MCF 10A (cell line): ENCODE results near the gene SDK2. TPM values are rescaled to one million over a fixed set of nuclear protein-coding genes. Genes with fewer than 3 reads are reported as not detected.

Experiments
- BruUV-seq: library from RNA; stranded (reverse); fragments of 400-500 nt; replicated peaks from 2 replicates; lab custom pipeline; 2021; lab: Mats Ljungman, UMichigan
- CTCF ChIA-PET: fragments of 300-600 bp; sonication (Branson Sonifier 250); formaldehyde crosslinking; extraction: SDS; loops from one replicate; lab custom pipeline; 2021; ENCODE audit warnings: antibody characterized with exemption, inconsistent platforms; lab: Yijun Ruan, JAX
- POLR2A ChIA-PET: fragments of 300-600, 350-650 bp; sonication (Branson Sonifier 250); formaldehyde crosslinking; extraction: SDS; loops from one replicate; lab custom pipeline; 2020; ENCODE audit warnings: antibody characterized with exemption, inconsistent platforms; lab: Yijun Ruan, JAX
- DNase-seq: peaks from one replicate; pipeline ENCODE4 v3.0.0-alpha.2; 2018; ENCODE audit not compliant: unreplicated experiment
- H3K27ac Mint-ChIP-seq: one replicate; pipeline ENCODE4 v1.8.0; 2022; ENCODE audit warnings: mild to moderate bottlenecking, low read depth, mixed read lengths; ENCODE audit not compliant: unreplicated experiment
- H3K27me3 Mint-ChIP-seq: one replicate; pipeline ENCODE4 v1.8.0; 2022; ENCODE audit warnings: mixed read lengths; ENCODE audit not compliant: insufficient read depth, unreplicated experiment
- H3K36me3 Mint-ChIP-seq: one replicate; pipeline ENCODE4 v1.8.0; 2022; ENCODE audit warnings: mild to moderate bottlenecking, moderate library complexity, mixed read lengths; ENCODE audit not compliant: insufficient read depth, unreplicated experiment
- H3K4me1 Mint-ChIP-seq: one replicate; pipeline ENCODE4 v1.8.0; 2022; ENCODE audit warnings: mixed read lengths; ENCODE audit not compliant: insufficient read depth, unreplicated experiment
- H3K4me3 Mint-ChIP-seq: one replicate; pipeline ENCODE4 v1.8.0; 2022; ENCODE audit warnings: mild to moderate bottlenecking, moderate library complexity, mixed read lengths; ENCODE audit not compliant: unreplicated experiment
- H3K9me3 Mint-ChIP-seq: one replicate; pipeline ENCODE4 v1.8.0; 2022; ENCODE audit warnings: mixed read lengths; ENCODE audit not compliant: unreplicated experiment
- intact Hi-C: fragments of 100-400 bp; cut with micrococcal nuclease; formaldehyde crosslinking; loops from 2 replicates; pipeline ENCODE4 v1.14.1; 2022
- total RNA-seq: library from RNA; stranded (reverse); gene quantifications from 2 replicates; pipeline ENCODE4 v1.2.3, GENCODE V29; 2022
- TF ChIP-seq, protein P1 (sequence below): fragments of 200-600 bp; IDR thresholded peaks from one replicate; pipeline ENCODE4 v1.8.0; 2022; ENCODE audit warnings: antibody characterized with exemption, mild to moderate bottlenecking; ENCODE audit not compliant: unreplicated experiment

SDK2 gene
- total RNA-seq, 1 experiment from 2014 or later: not detected

DNA sequence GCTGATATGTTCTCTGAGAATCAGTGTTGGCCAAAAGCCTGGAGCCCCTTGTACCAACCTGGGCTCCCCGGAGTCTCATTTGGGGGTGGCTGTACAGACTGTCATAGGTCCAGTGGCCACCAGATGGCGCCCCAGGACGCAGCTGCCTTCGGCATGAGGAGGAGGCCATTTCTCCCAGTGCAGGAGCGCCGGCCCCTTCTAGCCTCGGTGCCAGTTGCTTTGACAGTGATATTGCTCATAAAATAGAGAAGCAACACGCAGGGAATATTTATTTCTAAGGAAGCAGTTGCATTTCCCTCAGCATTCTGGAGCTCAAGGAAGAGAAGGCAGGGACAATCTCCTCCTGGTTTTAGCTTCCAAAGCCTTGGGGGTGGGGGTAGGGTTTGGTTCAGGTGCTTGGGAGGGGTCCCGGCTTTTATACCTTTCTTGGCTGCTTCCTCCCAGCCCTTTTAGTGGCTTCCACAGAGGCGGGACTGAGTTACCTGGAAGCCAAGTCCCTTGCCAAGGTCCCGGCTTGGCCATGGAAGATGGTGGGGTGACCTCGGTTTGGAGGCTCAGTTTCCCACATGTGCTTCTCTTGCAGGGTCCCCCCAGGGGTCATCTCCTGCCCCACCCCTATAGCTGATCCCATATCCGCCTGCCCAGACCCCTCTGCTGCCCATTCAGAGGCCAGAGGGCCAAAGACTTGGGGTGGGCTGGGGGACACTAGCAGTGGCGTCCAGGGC lies 214.6 kb downstream of the SDK2 start:
- Mint-ChIP-seq H3K27ac (no peak overlapping the region), H3K9me3 (no peaks in the 10 kb centered on the region), H3K36me3 (no peaks in the 10 kb centered on the region), H3K4me3 (no peak overlapping the region), H3K4me1 (no peaks in the 10 kb centered on the region), H3K27me3 (no peaks in the 10 kb centered on the region)
- ChIA-PET CTCF (interaction anchor here (0.6 to 4.9 kb wide), 34 partner anchors 9 to 1025 kb away, joined by 3 to 57 read pairs (median 4); no protein-coding TSS in a partner anchor), POLR2A (interaction anchor here (1.0 to 1.2 kb wide), 2 partner anchors 411 to 763 kb away, joined by 3 read pairs; no protein-coding TSS in a partner anchor)
- TF ChIP-seq, protein P1, sequence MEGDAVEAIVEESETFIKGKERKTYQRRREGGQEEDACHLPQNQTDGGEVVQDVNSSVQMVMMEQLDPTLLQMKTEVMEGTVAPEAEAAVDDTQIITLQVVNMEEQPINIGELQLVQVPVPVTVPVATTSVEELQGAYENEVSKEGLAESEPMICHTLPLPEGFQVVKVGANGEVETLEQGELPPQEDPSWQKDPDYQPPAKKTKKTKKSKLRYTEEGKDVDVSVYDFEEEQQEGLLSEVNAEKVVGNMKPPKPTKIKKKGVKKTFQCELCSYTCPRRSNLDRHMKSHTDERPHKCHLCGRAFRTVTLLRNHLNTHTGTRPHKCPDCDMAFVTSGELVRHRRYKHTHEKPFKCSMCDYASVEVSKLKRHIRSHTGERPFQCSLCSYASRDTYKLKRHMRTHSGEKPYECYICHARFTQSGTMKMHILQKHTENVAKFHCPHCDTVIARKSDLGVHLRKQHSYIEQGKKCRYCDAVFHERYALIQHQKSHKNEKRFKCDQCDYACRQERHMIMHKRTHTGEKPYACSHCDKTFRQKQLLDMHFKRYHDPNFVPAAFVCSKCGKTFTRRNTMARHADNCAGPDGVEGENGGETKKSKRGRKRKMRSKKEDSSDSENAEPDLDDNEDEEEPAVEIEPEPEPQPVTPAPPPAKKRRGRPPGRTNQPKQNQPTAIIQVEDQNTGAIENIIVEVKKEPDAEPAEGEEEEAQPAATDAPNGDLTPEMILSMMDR: peak; percentile 95
- peak; percentile 77 for DNase-seq
- intact Hi-C loops: loop anchor here (1.0 to 10.0 kb wide), 5 partner anchors 155 to 569 kb away; no protein-coding TSS in a partner anchor
- no TSS peak for BruUV-seq

DNA sequence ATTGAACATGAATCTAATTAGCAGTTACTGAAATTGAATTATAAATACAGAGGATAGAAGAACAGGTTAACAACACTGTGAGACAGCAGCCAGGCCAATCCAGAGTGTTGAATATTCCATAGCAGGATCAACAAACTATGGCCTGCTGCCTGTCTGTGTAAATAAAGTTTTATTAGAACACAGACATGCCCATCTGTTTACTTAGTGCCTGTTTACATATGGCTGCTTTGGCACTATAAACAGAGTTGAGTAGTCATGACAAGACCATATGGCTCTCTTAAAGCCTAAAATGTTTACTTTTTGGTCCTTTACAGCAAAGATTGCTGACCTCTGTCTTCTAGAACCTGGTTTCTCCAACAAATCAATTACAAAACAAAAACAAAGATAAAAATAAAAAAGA lies 217.0 kb downstream of the SDK2 start:
- H3K36me3 Mint-ChIP-seq: no peaks in the 10 kb centered on the region
- intact Hi-C loops: loop anchor here (10.0 kb wide), 1 partner anchor 158 kb away; no protein-coding TSS in a partner anchor
- no peaks in the 10 kb centered on the region for H3K4me1 Mint-ChIP-seq
- ChIA-PET POLR2A (no interaction called here), CTCF (interaction anchor here (0.7 to 4.9 kb wide), 7 partner anchors 16 to 750 kb away, joined by 3 to 57 read pairs (median 3); no protein-coding TSS in a partner anchor)
- no peak overlapping the region for H3K4me3 Mint-ChIP-seq
- H3K27ac Mint-ChIP-seq: no peak overlapping the region
- no peaks in the 10 kb centered on the region for H3K27me3 Mint-ChIP-seq
- H3K9me3 Mint-ChIP-seq: no peaks in the 10 kb centered on the region
- TF ChIP-seq, protein P1: no peak
- no peak for DNase-seq
- BruUV-seq: no TSS peak

DNA sequence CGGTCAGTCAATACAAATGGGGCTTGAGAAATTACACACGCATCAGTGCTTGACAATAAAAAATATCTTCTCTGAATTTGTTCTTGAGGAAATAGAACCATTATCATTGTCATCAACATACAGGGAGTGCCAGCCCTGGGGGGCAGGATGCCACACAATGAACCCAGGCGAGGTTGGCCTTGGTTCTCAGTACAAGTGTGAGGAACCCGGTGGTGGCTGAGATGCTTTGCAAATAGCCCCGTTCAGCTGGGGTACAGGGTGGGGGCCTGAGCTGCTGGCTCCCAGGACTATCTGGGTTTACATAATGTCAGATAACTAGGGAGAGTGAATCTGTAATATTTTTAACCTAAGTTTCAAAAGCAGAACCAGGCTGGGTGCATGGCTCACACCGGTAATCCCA lies 219.7 kb downstream of the SDK2 start:
- no peak for DNase-seq
- H3K36me3 Mint-ChIP-seq: no peaks in the 10 kb centered on the region
- no TSS peak for BruUV-seq
- TF ChIP-seq, protein P1: no peak
- intact Hi-C loops: loop anchor here (5.0 to 10.0 kb wide), 2 partner anchors 160 to 167 kb away; no protein-coding TSS in a partner anchor
- no peaks in the 10 kb centered on the region for H3K9me3 Mint-ChIP-seq
- no peak overlapping the region for H3K4me3 Mint-ChIP-seq
- H3K27me3 Mint-ChIP-seq: no peaks in the 10 kb centered on the region
- H3K27ac Mint-ChIP-seq: no peak overlapping the region
- ChIA-PET CTCF (no interaction called here), POLR2A (no interaction called here)
- H3K4me1 Mint-ChIP-seq: peaks cover 5% of the 10 kb centered on the region

DNA sequence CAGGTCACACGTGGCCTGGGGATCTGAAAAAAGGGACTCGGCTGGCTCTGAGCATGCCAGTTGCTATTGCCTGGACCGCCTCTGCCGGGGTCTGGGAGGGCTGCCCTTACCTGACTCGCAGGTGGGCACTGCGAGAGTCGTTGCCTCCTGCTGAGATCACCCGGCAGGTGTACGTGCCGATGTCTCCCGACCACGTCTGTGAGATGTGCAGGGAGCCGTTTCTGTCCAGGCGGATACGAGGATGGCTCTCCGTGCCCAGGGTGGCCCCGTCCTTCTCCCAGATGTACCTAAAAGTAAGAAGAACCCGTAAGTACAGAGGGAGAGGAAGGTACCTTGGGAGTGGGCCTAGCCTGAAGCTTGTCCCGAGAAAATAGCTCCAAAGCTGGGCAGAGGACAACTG lies 220.4 kb downstream of the SDK2 start:
- no peak for DNase-seq
- no TSS peak for BruUV-seq
- Mint-ChIP-seq H3K9me3 (no peaks in the 10 kb centered on the region), H3K4me3 (no peak overlapping the region), H3K4me1 (peaks cover 5% of the 10 kb centered on the region), H3K27me3 (no peaks in the 10 kb centered on the region), H3K36me3 (no peaks in the 10 kb centered on the region), H3K27ac (no peak overlapping the region)
- POLR2A ChIA-PET: no interaction called here
- intact Hi-C loops: loop anchor here (5.0 to 10.0 kb wide), 2 partner anchors 161 to 167 kb away; no protein-coding TSS in a partner anchor
- TF ChIP-seq, protein P1: no peak
- CTCF ChIA-PET: interaction anchor here (0.7 kb wide), 1 partner anchor 226 kb away, joined by 3 read pairs; no protein-coding TSS in a partner anchor
